ENCODE results near the gene LMAN1L. TPM values are rescaled to one million over a fixed set of nuclear protein-coding genes. Genes with fewer than 3 reads are reported as not detected.

The LMAN1L gene
- polyA plus RNA-seq, 6 donors from 2014 or later, result not detected

- Mint-ChIP-seq H3K4me3 (no peak overlapping the region), H3K4me1 (peaks cover 32 to 50% (median 50%) of the 10 kb centered on the region in 3 donors)
Measured at GRCh38 chr15:74802290-74802689, 10.3 kb upstream of the LMAN1L start.

DNA sequence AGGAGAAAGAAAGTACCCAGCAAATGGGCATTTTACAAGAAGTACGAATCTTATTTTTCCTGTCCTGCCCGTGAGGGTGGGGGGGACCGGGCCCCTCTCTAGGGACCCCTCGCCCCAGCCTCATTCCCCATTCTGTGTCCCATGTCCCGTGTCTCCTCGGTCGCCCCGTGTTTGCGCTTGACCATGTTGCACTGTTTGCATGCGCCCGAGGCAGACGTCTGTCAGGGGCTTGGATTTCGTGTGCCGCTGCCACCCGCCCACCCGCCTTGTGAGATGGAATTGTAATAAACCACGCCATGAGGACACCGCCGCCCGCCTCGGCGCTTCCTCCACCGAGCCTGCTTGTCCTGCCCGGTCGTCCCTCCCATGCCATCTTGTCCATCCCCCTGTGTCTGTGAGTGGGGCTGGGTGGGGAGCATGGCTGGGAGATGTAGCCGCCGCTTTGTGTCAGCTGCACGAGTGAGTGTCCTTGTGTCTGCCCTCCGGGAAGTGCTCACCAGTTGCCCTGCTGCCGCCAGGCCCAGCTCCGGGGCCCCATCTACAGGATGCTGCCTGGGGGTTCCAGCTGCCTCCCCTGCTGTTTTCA, 9.7 kb upstream of the LMAN1L start:
- no peak for DNase-seq
- Mint-ChIP-seq H3K27ac (peak overlapping the region in 1 of 6 donors; percentile 72), H3K4me1 (peaks cover 29 to 50% (median 49%) of the 10 kb centered on the region in 3 donors), H3K27me3 (no peaks in the 10 kb centered on the region), H3K4me3 (no peak overlapping the region), H3K36me3 (peaks cover 5 to 15% of the 10 kb centered on the region in 2 donors), H3K9me3 (no peaks in the 10 kb centered on the region)
- no peak for ATAC-seq (ENCODE audit: low read depth in 2 of 2)

More at GRCh38 chr15:74802290-74802689, 10.3 kb upstream of the LMAN1L start:
- DNase-seq, result no peak
- ATAC-seq (ENCODE audit: low read depth in 2 of 2), result no peak
- Mint-ChIP-seq H3K27me3 (no peaks in the 10 kb centered on the region), H3K9me3 (no peaks in the 10 kb centered on the region), H3K27ac (no peak overlapping the region), H3K36me3 (peaks cover 5 to 15% of the 10 kb centered on the region in 2 donors)

GRCh38 chr15:74804935-74805334, 7.7 kb upstream of the LMAN1L start:
- peaks cover 24 to 48% (median 46%) of the 10 kb centered on the region in 3 donors for H3K4me1 Mint-ChIP-seq

DNA sequence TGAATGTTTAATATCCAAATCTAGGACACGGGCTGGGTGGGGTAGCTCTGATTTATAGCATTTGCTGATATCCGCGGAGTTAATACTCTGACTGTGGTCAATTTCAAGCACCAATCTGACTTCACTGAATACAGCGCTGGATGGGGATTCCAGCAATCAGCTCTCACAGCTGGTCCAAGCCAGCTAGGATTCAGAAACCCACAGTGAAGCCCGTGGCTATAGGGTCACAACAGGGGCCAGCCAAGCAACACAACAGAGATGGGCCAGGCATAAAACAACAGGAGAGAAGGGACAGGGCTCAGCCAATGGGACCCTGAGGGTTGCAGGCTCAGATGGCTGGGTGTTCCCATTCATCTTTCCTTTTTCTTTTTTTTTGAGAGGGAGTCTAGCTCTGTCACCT, 5.4 kb upstream of the LMAN1L start:
- Mint-ChIP-seq H3K4me1 (peaks cover 18 to 44% (median 36%) of the 10 kb centered on the region in 3 donors), H3K27ac (peak overlapping the region; percentile 59 to 96 (median 87)), H3K27me3 (no peaks in the 10 kb centered on the region), H3K36me3 (peaks cover 5 to 7% of the 10 kb centered on the region in 2 donors), H3K4me3 (no peak overlapping the region), H3K9me3 (no peaks in the 10 kb centered on the region)
- DNase-seq (no peak), ATAC-seq (ENCODE audit: low read depth in 2 of 2) (no peak)

More at GRCh38 chr15:74804935-74805334, 7.7 kb upstream of the LMAN1L start:
- H3K27ac Mint-ChIP-seq, result peak overlapping the region in 5 of 6 donors; percentile 27 to 86 (median 77)
- H3K4me3 Mint-ChIP-seq, result peak overlapping the region in 2 of 8 donors; percentile 4 to 37
- no peaks in the 10 kb centered on the region for H3K9me3 Mint-ChIP-seq
- DNase-seq, result no peak
- no peaks in the 10 kb centered on the region for H3K27me3 Mint-ChIP-seq
- peaks cover 5 to 15% of the 10 kb centered on the region in 2 donors for H3K36me3 Mint-ChIP-seq
- no peak for ATAC-seq (ENCODE audit: low read depth in 2 of 2)

DNA sequence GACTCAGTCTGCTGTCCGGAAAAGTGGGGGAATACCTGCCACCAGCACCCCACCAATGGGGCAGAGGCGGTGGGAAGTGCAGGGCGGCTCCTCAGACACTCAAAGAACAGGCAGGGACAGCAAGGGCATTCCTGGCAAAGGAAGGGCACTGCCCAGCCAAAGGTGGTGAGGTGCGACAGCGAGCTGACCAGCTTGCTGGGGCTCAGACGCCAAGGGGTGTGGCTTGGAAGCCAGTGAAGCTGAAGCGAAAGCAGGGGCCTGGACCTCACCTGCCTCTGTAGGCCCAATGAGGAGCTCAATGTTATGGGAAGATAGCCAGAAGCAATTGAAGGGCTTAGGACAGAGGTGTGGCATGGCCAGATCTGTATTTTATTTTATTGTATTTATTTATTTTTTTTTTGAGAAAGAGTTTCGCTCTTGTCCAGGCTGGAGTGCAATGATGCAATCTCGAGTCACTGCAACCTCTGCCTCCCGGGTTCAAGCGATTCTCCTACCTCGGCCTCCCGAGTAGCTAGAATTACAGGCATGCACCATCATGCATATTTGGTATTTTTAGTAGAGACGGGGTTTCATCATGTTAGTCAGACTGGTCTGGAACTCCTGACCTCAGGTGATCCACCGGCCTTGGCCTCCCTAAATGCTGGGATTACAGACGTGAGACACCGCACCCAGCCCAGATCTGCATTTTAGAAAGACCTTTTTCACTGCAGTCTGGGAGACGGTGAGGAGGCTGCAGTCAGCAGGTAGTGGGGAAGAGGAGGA, 4.4 kb upstream of the LMAN1L start:
- peak overlapping the region in 2 of 8 donors; percentile 53 to 77 for H3K4me3 Mint-ChIP-seq
- H3K36me3 Mint-ChIP-seq, result peaks cover 5 to 7% of the 10 kb centered on the region in 2 donors
- H3K27me3 Mint-ChIP-seq, result no peaks in the 10 kb centered on the region
- no peaks in the 10 kb centered on the region for H3K9me3 Mint-ChIP-seq
- peak overlapping the region in 5 of 6 donors; percentile 9 to 97 (median 88) for H3K27ac Mint-ChIP-seq
- ATAC-seq (ENCODE audit: low read depth in 2 of 2) (no peak), DNase-seq (no peak)
- peaks cover 21 to 44% (median 39%) of the 10 kb centered on the region in 3 donors for H3K4me1 Mint-ChIP-seq

DNA sequence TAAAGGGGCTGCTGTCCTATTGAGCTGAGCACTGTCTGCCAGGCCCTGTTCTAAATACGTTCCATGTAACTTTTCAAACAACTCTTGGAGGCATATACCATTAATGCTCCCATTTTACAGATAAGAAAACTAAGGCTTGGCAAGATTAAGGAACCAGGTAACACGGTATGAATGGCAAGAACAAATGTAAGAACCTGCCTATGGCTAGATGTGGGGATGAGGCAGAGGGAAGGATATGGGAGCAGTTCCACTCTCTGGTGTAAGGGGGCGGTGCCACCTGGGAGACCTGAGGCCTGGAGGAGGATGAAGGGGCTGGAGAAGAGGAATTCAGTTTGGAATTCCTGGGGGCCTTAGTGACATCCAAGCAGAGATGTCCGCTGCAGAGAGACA, 3.8 kb upstream of the LMAN1L start:
- Mint-ChIP-seq H3K9me3 (no peaks in the 10 kb centered on the region), H3K4me3 (peak overlapping the region in 1 of 8 donors; percentile 77), H3K27ac (peak overlapping the region; percentile 9 to 93 (median 86)), H3K36me3 (peaks cover 5% of the 10 kb centered on the region in 2 donors), H3K4me1 (peaks cover 23 to 47% (median 43%) of the 10 kb centered on the region in 3 donors), H3K27me3 (no peaks in the 10 kb centered on the region)
- DNase-seq (no peak), ATAC-seq (ENCODE audit: low read depth in 2 of 2) (no peak)

DNA sequence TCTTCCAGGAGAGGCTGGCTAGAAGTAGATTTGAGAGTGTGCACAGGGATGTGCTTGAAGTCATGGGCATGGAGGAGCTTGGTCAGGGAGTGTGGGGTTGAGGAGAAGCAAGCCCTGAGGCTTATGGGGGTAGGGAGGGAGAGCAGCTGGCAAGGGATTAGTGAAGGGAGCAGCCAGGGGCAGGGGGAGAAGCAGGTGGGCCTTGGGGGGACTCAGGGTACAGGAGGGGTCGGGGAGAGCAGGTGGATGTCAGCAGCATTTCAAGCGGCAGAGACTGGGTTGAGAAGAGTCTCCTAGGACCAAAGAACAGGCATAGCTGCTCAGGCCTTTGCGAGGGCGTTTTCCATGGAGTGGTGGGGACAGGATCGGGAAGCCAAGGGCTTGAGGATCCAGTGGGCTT, 3.4 kb upstream of the LMAN1L start:
- no peak for ATAC-seq (ENCODE audit: low read depth in 2 of 2)
- Mint-ChIP-seq H3K4me3 (no peak overlapping the region), H3K27me3 (no peaks in the 10 kb centered on the region)

GRCh38 chr15:74809956-74810355, 2.7 kb upstream of the LMAN1L start:
- no peak overlapping the region for H3K4me3 Mint-ChIP-seq
- H3K9me3 Mint-ChIP-seq, result no peaks in the 10 kb centered on the region
- ATAC-seq (ENCODE audit: low read depth in 2 of 2), result no peak
- H3K36me3 Mint-ChIP-seq, result no peaks in the 10 kb centered on the region
- H3K4me1 Mint-ChIP-seq, result peaks cover 23 to 38% (median 34%) of the 10 kb centered on the region in 3 donors
- DNase-seq, result no peak
- peak overlapping the region in 2 of 6 donors; percentile 70 to 88 for H3K27ac Mint-ChIP-seq
- no peaks in the 10 kb centered on the region for H3K27me3 Mint-ChIP-seq

More for the DNA sequence above, 3.4 kb upstream of the LMAN1L start:
- Mint-ChIP-seq H3K27ac (peak overlapping the region in 4 of 6 donors; percentile 73 to 93 (median 86)), H3K9me3 (no peaks in the 10 kb centered on the region), H3K4me1 (peaks cover 23 to 46% (median 38%) of the 10 kb centered on the region in 3 donors), H3K36me3 (peaks cover under 1 to 1% of the 10 kb centered on the region in 2 donors)
- no peak for DNase-seq

- Mint-ChIP-seq H3K4me3 (peak overlapping the region in 1 of 8 donors; percentile 40), H3K9me3 (no peaks in the 10 kb centered on the region), H3K36me3 (no peaks in the 10 kb centered on the region), H3K27ac (no peak overlapping the region), H3K27me3 (peaks cover 0 to 23% (median 0%) of the 10 kb centered on the region in 3 donors), H3K4me1 (peaks cover 22 to 31% (median 31%) of the 10 kb centered on the region in 3 donors)
- DNase-seq (no peak), ATAC-seq (ENCODE audit: low read depth in 2 of 2) (no peak)
Measured at GRCh38 chr15:74815121-74815934, 2.7 kb downstream of the LMAN1L start.

- Mint-ChIP-seq H3K4me1 (peaks cover 28 to 37% (median 37%) of the 10 kb centered on the region in 3 donors), H3K36me3 (no peaks in the 10 kb centered on the region), H3K27me3 (peaks cover 0 to 23% (median 0%) of the 10 kb centered on the region in 3 donors), H3K4me3 (no peak overlapping the region), H3K27ac (no peak overlapping the region), H3K9me3 (no peaks in the 10 kb centered on the region)
- no peak for DNase-seq
- no peak for ATAC-seq (ENCODE audit: low read depth in 2 of 2)
Measured at GRCh38 chr15:74815961-74816360, 3.3 kb downstream of the LMAN1L start.

GRCh38 chr15:74816624-74817369, 4.2 kb downstream of the LMAN1L start:
- peak overlapping the region in 1 of 8 donors; percentile 61 for H3K4me3 Mint-ChIP-seq
- no peak for ATAC-seq (ENCODE audit: low read depth in 2 of 2)
- no peaks in the 10 kb centered on the region for H3K9me3 Mint-ChIP-seq
- H3K4me1 Mint-ChIP-seq, result peaks cover 37 to 46% (median 44%) of the 10 kb centered on the region in 3 donors
- no peak for DNase-seq
- no peaks in the 10 kb centered on the region for H3K36me3 Mint-ChIP-seq
- peaks cover 0 to 23% (median 4%) of the 10 kb centered on the region in 3 donors for H3K27me3 Mint-ChIP-seq
- H3K27ac Mint-ChIP-seq, result peak overlapping the region in 2 of 6 donors; percentile 19 to 52

DNA sequence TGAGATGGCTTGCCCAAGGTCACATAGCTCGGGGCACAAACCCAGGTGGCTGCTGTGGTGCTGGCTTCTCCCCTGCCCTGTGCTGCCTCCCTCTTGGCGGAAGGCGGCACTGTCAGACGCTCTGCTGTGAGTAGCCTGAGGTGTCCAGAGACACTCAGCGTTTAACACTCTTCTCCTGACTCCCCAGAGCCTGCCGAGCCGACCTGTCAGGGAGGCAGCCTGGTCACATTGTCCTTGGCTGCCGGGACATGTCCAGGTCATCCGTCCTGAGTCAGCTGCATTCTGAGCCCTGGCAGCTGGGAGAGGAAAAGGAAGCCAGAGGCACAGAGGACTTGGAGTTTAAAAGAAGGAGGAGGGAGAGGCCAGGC, 4.7 kb downstream of the LMAN1L start:
- Mint-ChIP-seq H3K4me3 (no peak overlapping the region), H3K9me3 (no peaks in the 10 kb centered on the region), H3K27me3 (peaks cover 0 to 23% (median 4%) of the 10 kb centered on the region in 3 donors), H3K27ac (no peak overlapping the region), H3K4me1 (peaks cover 40 to 51% (median 49%) of the 10 kb centered on the region in 3 donors), H3K36me3 (no peaks in the 10 kb centered on the region)
- ATAC-seq (ENCODE audit: low read depth in 2 of 2), result no peak
- no peak for DNase-seq

Data from naive B cell (primary cell).